Measurements from ENCODE around the gene ZBTB38.

ZBTB38 gene

DNA sequence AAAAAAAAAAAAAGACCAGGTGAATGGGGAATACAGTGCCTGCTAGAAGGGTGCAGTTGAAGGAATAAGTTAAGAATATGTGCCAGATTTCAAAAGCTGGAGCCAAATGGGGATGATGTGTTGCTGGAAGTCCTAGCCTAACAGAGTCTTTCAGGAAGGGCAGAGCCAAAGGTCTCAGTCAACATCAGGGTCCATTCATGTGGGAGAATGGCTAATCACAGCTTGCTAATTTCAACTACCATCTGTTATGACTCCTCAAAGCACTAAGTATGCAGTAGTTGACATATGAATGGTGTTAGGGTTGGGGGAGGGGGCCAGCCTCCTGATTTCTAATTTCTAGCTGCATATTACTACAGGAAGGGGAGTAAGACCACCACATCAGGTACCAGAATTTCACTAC, 4.4 kb downstream of the ZBTB38 start:
- no peak overlapping the region for H3K4me3 ChIP-seq (replicated peaks; ENCODE audit: insufficient read depth, low read length)
- no peaks in the 10 kb centered on the region for H3K27me3 ChIP-seq (ENCODE audit: insufficient read depth, poor library complexity, severe bottlenecking)
- no peak for DNase-seq (ENCODE audit: low read depth in 1 of 2, low spot score in 1 of 2)
- H3K27ac ChIP-seq (replicated peaks): no peak overlapping the region
- TF ChIP-seq GABPA (IDR thresholded peaks at IDR 0.05; ENCODE audit: low read depth) (no peak), SPI1 (IDR thresholded peaks at IDR 0.05; ENCODE audit: borderline replicate concordance, low read depth) (no peak), POLR2AphosphoS5 (IDR thresholded peaks at IDR 0.05; ENCODE audit: low read depth) (no peak)
- TF ChIP-seq, protein P1, sequence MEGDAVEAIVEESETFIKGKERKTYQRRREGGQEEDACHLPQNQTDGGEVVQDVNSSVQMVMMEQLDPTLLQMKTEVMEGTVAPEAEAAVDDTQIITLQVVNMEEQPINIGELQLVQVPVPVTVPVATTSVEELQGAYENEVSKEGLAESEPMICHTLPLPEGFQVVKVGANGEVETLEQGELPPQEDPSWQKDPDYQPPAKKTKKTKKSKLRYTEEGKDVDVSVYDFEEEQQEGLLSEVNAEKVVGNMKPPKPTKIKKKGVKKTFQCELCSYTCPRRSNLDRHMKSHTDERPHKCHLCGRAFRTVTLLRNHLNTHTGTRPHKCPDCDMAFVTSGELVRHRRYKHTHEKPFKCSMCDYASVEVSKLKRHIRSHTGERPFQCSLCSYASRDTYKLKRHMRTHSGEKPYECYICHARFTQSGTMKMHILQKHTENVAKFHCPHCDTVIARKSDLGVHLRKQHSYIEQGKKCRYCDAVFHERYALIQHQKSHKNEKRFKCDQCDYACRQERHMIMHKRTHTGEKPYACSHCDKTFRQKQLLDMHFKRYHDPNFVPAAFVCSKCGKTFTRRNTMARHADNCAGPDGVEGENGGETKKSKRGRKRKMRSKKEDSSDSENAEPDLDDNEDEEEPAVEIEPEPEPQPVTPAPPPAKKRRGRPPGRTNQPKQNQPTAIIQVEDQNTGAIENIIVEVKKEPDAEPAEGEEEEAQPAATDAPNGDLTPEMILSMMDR (IDR thresholded peaks at IDR 0.05; ENCODE audit: insufficient read depth, low read length): no peak
- TF ChIP-seq, protein P2, sequence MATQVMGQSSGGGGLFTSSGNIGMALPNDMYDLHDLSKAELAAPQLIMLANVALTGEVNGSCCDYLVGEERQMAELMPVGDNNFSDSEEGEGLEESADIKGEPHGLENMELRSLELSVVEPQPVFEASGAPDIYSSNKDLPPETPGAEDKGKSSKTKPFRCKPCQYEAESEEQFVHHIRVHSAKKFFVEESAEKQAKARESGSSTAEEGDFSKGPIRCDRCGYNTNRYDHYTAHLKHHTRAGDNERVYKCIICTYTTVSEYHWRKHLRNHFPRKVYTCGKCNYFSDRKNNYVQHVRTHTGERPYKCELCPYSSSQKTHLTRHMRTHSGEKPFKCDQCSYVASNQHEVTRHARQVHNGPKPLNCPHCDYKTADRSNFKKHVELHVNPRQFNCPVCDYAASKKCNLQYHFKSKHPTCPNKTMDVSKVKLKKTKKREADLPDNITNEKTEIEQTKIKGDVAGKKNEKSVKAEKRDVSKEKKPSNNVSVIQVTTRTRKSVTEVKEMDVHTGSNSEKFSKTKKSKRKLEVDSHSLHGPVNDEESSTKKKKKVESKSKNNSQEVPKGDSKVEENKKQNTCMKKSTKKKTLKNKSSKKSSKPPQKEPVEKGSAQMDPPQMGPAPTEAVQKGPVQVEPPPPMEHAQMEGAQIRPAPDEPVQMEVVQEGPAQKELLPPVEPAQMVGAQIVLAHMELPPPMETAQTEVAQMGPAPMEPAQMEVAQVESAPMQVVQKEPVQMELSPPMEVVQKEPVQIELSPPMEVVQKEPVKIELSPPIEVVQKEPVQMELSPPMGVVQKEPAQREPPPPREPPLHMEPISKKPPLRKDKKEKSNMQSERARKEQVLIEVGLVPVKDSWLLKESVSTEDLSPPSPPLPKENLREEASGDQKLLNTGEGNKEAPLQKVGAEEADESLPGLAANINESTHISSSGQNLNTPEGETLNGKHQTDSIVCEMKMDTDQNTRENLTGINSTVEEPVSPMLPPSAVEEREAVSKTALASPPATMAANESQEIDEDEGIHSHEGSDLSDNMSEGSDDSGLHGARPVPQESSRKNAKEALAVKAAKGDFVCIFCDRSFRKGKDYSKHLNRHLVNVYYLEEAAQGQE (IDR thresholded peaks at IDR 0.05; ENCODE audit: insufficient replicate concordance, low read depth): no peak

DNA sequence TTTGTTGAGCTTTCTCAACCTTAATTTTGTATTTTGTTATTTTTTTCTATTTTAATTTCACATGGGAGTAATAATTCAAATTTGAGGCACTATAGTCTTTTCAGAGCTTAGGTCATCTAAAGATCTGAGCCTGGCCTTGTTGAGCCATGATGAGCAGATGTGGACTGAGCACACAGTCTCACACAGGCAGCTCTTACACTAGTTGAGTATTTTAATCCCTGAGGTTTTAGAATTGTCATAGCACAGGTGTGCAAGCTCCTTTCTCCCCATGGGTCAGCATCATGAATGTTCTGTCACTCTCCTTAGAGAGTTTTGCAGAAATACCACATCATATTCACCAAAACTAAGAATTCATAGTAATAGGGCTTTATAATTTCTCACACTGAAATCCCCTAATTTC, 4.9 kb downstream of the ZBTB38 start:
- DNase-seq (ENCODE audit: low read depth in 1 of 2, low spot score in 1 of 2): no peak
- TF ChIP-seq SPI1 (IDR thresholded peaks at IDR 0.05; ENCODE audit: borderline replicate concordance, low read depth): no peak
- TF ChIP-seq POLR2AphosphoS5 (IDR thresholded peaks at IDR 0.05; ENCODE audit: low read depth): no peak
- TF ChIP-seq, protein P1 (IDR thresholded peaks at IDR 0.05; ENCODE audit: insufficient read depth, low read length): no peak
- no peak for TF ChIP-seq GABPA (IDR thresholded peaks at IDR 0.05; ENCODE audit: low read depth)
- TF ChIP-seq, protein P2 (IDR thresholded peaks at IDR 0.05; ENCODE audit: insufficient replicate concordance, low read depth): no peak
- Histone ChIP-seq H3K4me3 (replicated peaks; ENCODE audit: insufficient read depth, low read length) (no peak overlapping the region), H3K27me3 (ENCODE audit: insufficient read depth, poor library complexity, severe bottlenecking) (no peaks in the 10 kb centered on the region), H3K27ac (replicated peaks) (no peak overlapping the region)

DNA sequence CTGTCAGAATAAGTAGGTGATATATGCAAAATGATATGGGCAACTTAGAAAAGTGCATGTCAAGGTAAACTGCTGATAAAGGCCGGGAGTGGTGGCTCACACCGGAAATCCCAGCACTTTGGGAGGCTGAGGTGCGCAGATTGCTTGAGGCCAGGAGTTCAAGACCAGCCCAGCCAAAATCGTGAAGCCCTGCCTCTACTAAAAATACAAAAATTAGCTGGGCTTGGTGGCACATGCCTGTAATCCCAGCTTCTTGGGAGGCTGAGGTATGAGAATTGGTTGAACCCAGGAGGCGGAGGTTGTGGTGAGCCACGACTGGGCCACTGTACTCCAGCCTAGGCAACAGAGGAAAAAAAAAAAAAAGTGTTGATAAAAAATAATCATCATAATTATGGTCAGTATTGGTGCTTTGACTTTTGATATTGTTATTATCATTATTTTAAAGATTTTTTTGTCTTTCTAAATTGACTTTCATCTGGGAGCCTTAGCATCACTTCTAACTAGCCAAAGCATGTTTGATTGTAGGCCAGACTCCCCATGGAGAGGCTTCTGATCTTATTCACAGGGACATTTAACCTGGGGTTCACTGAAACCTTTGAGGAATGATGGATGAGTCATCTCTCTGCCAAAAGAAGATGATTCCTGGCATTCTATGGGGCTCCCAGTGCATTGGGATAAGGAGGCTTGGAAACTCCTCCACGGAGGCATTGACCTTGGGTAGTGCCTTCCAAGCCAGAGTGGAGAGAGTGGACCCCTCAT, 5.6 kb downstream of the ZBTB38 start:
- Histone ChIP-seq H3K4me3 (replicated peaks; ENCODE audit: insufficient read depth, low read length) (no peak overlapping the region), H3K27me3 (ENCODE audit: insufficient read depth, poor library complexity, severe bottlenecking) (no peaks in the 10 kb centered on the region), H3K27ac (replicated peaks) (no peak overlapping the region)
- no peak for DNase-seq (ENCODE audit: low read depth in 1 of 2, low spot score in 1 of 2)
- TF ChIP-seq POLR2AphosphoS5 (IDR thresholded peaks at IDR 0.05; ENCODE audit: low read depth) (no peak), GABPA (IDR thresholded peaks at IDR 0.05; ENCODE audit: low read depth) (no peak), SPI1 (IDR thresholded peaks at IDR 0.05; ENCODE audit: borderline replicate concordance, low read depth) (no peak)
- TF ChIP-seq, protein P2 (IDR thresholded peaks at IDR 0.05; ENCODE audit: insufficient replicate concordance, low read depth): no peak
- TF ChIP-seq, protein P1 (IDR thresholded peaks at IDR 0.05; ENCODE audit: insufficient read depth, low read length): no peak
